Right lobe of liver (tissue), 4 donors: ENCODE measurements around the gene PCNT.

Experiments
- POLR2A ChIP-seq: fragments of 450-650 bp; IDR thresholded peaks from one replicate; pipeline ENCODE4 v1.6.1; 2017; ENCODE audit warnings: antibody characterized with exemption, mild to moderate bottlenecking
- TF ChIP-seq, protein P1 (sequence below), 4 donors: fragments of 200-600 bp in 3 of 4; fragments of 450-650 bp in 1 of 4; IDR thresholded peaks; one replicate each; pipeline versions ENCODE4 v1.5.1 to v1.8.0; 2016 to 2022; ENCODE audit warnings: antibody characterized with exemption in 4 of 4, mild to moderate bottlenecking in 2 of 4
- donor health status: DM: no; HTN: no; CAD: no.
- donor health status: DM: no; HTN: no; CAD: no.
- donor health status: DM: no; HTN: yes; CAD: no.

DNA sequence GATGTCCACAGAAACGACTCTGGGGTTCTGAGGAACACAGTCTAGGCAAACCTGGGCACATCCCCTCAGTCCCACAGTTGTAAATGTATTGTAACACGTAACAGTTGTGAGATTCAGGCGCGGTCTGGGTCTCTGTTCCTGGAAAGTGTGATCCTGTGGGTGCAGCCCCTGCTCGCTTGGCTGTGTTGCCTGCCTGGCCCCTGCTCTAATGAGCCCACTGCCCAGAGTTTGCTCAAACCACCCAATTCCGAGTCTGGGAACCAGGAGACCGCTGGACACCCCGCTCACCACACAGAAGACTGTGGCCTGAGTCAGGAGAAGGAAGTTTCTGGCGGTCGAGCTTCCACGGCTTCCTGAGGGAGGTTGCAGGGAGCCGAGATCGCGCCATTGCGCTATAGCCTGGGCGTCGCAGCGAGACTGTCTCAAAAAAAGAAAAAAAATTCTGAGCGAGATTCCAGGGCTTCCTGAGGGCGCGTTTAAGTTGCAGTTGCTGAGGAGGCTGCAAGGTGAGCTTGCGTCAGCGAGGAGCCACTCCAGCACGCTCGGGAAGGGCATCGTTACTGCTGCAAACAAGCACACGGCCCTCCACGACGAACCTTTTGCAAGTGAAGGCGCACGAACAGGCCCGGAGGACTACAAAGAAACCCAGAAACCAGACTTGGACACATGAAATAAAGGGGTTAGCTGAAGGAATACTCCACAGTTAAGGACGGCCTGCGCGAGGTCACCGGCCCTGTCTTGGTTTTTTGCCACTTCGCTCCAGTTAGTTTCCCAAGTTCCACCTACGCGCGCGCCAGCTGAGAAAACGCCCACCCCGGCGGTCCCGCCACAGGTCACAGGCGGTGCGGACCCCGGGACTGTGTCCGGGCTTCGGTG lies 1.4 kb upstream of the PCNT start:
- TF ChIP-seq, protein P1, sequence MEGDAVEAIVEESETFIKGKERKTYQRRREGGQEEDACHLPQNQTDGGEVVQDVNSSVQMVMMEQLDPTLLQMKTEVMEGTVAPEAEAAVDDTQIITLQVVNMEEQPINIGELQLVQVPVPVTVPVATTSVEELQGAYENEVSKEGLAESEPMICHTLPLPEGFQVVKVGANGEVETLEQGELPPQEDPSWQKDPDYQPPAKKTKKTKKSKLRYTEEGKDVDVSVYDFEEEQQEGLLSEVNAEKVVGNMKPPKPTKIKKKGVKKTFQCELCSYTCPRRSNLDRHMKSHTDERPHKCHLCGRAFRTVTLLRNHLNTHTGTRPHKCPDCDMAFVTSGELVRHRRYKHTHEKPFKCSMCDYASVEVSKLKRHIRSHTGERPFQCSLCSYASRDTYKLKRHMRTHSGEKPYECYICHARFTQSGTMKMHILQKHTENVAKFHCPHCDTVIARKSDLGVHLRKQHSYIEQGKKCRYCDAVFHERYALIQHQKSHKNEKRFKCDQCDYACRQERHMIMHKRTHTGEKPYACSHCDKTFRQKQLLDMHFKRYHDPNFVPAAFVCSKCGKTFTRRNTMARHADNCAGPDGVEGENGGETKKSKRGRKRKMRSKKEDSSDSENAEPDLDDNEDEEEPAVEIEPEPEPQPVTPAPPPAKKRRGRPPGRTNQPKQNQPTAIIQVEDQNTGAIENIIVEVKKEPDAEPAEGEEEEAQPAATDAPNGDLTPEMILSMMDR (IDR thresholded peaks at IDR 0.05), result no peak
- no peak for TF ChIP-seq POLR2A
